Measurements from ENCODE around the gene DNAH3. TPM values are rescaled to one million over a fixed set of nuclear protein-coding genes. Genes with fewer than 3 reads are reported as not detected.

Gene DNAH3
- polyA plus RNA-seq, 3 donors, result 0.36 to 0.61 (median 0.38) TPM

- no peak for DNase-seq
These were observed 266.9 kb downstream of the DNAH3 start for GRCh38 chr16:20883554-20884239.

Other genes starting within 250 kb of the DNAH3 start
- 10 to 100 TPM; 24.5 to 30.3 (median 27.6) TPM for gene LDAF1, start 7.8 kb upstream of the DNAH3 start, polyA plus RNA-seq (ENCODE audit: insufficient read length in 3 of 3)
- under 1 TPM in 2 of 3 donors, not detected in 1; 0.12 to 0.16 TPM for gene ZP2, start 60.7 kb upstream of the DNAH3 start, polyA plus RNA-seq (ENCODE audit: insufficient read length in 3 of 3)
- gene ANKS4B, start 82.9 kb upstream of the DNAH3 start, polyA plus RNA-seq (ENCODE audit: insufficient read length in 3 of 3), result 1 to 10 TPM; 5.1 to 6.7 (median 6.0) TPM
- 10 to 100 TPM; 10.8 to 12.0 (median 11.7) TPM for gene CRYM, start 127.4 kb upstream of the DNAH3 start, polyA plus RNA-seq (ENCODE audit: insufficient read length in 3 of 3)

Measured in renal pelvis (tissue), 4 donors.